NCI-H2107 treated with DMSO at 0.1 percent for 48 hours (cell line): ENCODE data around the gene MAP2K2.
A peak's percentile ranks its signal among the peaks of the same experiment; 100 is the strongest.

Source experiments
- DNase-seq: peaks from one replicate; lab custom pipeline; 2025; ENCODE audit not compliant: unreplicated experiment; lab: John Stamatoyannopoulos, UW

Gene MAP2K2

DNA sequence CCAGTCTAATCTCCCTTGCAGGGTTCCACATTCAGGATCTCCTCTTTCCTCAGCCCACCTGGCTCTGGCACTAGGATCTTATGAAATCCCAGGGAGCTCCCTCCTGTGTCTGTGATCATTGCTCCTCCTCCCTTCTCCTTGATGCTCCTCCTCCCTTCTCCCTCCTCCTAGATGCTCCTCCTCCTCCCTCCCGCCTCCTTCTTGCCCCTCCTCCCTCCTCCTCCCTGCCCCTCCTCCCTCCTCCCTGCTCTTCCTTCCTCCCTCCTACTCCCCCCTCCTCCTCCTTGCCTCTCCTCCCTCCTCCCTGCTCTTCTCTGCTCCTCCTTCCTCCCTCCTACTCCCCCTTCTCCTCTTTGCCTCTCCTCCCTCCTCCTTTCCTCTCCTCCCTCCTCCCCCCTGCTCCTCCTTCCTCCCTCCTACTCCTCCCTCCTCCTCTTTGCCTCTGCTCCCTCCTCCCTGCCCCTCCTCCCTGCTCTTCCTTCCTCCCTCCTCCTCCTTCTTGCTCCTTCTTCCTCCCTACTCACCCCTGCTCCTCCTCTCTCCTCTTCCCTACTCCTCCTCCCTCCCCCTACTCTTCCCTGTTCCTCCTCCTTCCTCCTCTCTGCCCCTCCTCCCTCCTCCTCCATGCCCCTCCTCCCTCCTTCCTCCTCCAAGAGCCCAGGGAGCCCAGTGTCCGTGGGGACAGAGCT, 42.3 kb downstream of the MAP2K2 start:
- DNase-seq = no peak

DNA sequence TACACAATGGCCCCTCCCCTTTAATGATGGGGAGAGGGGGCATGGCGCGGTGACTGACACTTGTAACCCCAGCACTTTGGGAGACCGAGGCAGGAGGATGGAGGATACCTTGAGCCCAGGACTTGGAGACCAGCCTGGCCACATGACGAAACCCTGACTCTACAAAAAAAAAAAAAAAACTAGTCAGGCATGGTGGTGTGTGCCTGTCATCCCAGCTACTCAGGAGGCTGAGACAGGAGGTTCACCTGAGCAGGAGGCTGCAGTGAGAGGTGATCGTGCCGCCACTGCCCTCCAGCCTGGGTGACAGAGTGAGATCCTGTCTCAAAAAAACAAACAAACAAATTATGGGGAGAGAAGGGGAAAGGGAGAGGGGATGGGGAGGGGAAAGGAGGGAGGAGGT, 43.4 kb downstream of the MAP2K2 start:
- DNase-seq = no peak

DNA sequence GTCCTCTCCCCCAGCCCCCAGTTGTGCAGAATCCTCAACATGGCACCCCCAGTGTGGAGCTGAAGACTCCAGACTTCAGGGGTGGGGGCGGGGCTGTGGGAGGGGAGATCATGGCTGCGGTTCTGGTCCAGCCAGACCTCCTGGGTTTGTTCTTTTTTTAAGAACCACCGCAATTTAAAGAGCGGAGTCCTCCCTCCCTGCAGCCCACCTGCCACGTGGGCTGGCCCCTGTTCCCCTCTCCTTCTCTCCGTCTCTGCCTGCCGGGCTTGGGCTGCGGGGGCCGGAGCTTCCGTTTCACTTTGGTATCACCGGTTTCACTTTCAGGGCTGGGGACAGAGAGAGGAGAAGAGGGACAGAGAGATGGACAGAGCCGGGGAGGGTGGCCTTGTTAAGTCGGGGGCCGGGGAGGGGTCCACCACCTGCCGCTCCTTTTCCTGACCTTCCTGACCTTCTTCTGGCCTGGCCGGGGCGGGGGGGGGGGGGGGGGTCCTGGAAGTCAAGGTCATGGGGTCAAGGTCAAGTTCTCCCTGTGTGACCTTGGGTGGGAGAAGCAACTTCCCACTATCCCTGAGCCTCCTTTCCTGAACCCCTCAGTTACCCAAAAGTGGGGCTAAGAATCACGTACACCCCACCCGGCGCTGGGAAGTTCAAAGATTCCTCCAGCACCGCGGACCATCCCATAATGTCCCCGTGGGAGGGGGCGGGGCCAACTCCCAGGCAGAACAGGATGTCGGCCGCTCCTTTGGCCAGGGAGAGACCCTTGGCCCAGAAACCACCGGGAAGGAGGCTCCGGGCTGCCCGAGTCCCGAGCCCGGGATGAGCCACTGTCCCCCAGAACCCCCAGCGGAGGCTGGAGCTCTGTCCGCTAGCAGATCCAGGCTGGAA, 45.9 kb downstream of the MAP2K2 start:
- DNase-seq = no peak

DNA sequence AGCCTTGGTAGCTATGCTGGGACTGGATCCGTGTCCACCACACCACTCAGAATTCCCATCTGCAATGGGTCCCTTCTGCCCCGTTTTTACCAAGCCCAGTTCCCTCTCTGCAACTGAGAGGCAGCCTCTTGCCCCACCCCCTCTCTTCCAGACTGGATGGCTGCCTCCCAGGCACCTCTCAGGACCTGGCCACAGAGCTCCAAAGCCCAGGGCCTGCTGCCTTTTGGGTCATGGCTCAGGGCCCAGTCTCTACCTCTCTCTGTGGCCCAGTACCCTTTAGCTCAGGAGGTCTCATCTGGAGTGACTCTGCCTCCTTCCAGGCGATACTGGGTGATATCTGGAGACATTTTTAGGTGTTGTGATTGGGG, 46.9 kb downstream of the MAP2K2 start:
- DNase-seq = no peak

DNA sequence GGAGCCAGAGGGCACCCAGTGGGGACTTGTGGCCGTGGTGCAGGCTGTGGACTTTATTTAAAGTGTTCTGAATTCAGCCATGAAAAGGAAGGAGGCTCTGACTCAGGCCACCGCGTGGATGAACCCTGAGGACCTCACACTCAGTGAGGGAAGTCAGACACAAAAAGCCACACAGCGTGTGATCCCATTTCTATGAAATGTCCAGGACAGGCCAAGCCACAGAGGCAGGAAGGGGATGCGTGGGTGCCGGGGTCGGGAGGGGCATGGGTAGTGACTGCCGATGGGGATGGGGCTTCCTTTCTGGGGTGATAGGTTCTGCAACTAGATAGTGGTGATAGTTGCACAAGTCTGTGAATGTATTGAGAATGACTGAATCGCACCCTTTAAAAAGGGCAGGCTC, 48.5 kb downstream of the MAP2K2 start:
- DNase-seq = no peak

DNA sequence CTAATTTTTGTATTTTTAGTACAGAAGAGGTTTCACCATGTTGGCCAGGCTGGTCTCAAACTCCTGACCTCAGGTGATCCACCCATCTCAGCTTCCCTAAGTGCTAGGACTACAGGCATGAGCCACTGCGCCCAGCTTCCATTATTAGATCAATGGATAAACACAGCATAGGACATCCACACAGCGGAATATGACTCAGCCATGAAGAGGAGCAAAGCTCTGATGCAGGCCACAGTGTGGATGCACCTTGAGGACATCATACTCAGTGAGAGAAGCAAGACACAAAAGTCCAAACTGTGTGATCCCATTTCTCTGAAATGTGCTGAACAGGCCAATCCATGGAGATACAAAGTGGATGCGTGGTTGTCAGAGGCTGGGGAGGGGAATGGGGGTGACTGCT, 52.3 kb downstream of the MAP2K2 start:
- DNase-seq = no peak

DNA sequence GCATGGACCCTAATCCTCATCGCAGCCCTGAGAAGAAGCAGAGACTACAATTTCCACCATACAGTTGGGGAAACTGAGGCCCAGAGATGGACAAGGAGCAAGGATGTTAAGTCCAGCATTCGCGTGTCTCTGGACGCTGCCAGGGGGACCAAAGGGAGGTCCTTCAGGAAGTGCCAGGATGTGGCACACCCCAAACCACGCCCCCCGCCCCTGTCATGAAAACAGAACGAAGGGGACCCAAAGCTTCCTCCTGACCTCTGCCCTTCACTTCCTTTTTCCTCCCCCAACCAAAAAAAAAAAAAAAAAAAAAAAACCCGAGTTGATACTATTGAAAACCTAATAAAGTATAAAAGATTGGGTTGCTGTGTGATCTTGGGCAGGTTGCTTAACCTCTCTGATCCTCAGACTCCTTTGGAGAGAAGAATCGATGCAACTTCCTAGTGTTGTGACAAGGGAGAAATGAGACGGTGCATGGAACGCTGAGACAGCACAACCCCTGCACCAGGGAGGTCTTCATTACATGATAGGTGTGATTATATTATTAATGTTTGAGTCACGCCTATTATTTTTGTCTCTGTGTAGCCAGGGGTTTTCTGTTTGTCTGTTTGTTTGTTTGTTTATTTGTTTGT, 54.5 kb downstream of the MAP2K2 start:
- no peak for DNase-seq

DNA sequence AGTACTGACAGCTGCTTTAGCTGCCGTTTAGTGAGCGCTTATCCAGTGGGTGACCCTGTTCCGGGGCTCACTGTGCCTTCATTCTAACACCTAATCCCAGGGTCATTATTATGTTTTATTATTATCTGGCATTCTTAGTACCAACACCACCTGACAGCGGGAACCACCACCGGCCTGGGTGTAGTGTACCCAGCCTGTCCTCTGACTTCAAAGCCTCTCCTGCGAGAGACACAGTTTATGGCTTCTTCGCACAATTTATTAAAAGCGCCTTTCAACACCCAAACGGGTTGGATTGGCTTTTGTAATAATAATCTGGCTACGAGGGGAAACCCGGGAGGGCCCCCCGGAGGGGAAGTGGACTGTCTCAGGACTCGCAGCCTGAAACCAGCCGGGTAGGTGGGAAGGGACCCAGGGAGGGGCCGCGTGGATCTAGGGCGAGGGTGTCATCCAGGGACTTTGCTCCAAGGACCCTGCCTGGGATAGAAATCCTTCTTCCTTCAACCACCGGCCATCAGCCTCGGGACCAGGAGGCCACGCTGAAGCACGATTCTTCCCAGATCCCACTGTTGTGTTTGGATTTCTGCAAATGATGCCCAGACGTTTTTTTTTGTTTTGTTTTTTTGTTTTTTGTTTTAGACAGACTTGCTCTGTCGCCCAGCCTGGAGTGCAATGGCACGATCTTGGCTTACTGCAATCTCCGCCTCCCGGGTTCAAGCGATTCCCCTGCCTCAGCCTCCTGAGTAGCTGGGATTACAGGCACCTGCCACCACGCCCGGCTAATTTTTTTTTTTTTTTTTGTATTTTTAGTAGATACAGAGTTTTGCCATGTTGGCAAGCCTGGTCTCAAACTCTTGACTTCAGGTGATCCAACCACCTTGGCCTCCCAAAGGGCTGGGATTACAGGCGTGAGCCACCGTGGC, 55.6 kb downstream of the MAP2K2 start:
- no peak for DNase-seq

DNA sequence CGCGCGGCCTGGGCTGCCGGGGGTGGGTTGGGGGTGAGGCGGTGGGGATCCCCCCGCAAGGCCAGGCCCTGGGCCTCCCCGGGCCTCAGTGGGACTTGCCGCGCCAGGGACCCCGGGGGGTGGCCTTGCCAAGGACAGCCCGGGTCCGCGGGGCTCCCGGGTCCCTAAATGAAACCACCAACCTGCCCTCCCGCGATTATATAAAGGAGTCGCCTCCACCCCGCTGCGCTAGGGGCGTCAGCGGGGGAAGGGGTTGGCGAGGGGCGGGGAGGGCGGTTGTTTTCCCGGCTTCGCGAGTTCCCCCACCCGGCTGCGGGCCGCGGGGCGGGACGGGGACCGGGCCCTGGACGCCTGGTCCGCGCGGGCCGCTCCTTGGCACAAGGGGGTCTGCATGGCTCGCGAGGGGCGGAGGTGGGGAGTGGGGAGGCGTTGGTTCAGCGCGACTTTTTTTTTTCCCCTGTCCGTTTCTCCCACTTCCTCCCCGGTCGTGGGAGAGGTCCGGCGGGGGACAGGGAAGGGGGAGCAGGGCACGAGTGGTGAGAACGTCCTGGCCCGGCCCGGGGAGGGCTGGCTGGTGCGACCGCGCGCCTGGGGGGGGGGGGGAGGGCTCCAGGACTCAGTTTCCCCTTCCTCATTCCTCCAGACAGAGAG, 56.4 kb downstream of the MAP2K2 start:
- DNase-seq = no peak

DNA sequence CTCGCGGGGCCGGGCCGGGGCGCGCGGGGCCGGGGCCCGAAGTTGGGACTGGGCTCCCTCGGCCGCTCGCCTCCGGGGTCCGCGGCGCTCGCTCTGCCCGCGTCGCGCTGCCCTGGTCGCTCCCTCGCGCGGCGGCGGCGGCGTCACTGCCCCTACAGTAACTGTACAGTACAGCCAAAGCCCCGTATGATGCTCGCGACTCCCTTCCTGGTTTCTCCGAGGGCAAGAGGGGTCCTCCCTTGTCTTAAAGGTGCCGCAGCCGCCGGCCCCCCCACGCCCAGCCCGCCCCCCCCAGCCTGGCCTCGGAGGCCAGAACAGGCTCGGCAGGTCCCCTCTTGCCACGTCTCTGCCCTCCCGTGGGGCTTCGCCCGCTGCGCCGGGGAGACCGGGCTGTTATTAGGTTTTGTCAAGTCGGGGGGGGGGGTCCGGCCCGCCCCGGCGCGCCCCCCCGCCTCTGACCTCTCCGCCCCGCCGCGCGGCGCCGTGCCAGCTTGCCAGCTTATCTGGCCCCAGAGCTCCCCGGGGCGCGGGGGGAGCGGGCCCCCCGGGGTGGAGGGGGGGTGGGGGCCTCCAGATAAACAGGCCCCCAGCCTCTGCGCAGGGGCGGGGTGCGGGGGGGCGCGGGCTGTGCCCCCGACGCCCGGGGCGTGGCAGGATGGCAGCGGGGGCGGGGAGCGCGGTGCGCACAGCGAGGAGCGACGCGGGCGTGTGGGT, 57.1 kb downstream of the MAP2K2 start, which contains the start of gene ZBTB7A:
ZBTB7A (minus strand) TSS at position 218 of the 714 bp plus-strand sequence. CDS start 11,667 bp downstream, outside the sequence.
- peak; percentile 35 for DNase-seq

DNA sequence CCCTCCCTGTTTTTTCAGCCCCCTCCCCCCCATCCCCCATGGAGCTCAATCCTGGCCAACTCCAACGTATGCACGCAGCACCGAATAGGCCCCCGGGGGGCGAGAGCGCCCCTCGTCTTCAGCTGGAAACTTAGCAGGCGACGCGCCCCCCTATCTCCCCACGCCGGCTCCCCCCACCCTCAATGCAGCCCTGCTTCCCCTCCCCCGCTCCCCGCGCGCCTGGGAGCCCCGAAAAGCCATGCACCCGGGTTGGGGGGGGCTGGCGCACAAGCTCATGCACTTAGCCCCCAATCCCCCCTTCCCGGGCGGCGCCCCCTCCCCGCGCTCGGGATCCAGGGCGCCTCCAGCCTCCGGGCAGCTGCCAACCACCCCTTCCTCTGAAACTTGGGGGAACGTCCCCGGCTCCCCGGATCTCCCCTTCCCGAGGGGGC, 57.7 kb downstream of the MAP2K2 start:
- DNase-seq = no peak

DNA sequence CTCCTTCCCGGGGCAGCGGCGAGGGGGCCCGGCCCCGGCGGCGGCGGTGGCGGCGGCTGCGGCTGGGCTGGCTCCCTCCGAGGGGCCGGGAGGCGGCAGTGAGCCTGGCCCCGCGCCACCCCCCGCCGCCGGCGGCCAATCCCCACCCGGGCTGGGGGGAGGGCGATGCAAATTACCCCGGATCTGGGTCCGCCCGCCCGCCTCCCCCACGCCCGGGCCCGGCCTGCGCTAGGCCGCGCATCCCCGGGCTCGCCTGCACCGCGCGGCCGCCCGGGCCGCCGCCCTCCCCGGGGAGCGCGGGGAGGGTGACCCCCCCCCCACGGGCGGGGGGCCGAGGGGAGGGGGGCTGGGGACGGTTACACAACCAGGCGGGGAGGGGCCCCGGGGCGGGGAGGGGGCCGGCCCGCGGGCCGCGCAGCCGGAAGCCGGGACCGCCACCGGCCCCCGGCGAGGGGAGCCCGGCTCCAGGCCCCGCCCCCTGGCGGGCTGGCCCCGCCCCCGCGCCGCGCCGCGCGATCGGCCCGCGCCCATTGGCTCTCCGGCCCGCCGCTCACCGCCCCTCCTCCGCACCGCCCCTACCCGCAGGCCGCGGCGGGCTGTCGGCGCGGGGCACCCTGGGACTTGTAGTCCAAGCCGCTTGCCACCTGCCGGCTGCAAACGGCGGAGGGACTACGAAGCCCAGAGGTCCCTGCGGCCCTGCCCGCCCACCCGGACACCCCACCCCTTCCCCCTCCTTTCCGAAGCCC, 58.3 kb downstream of the MAP2K2 start:
- peak; percentile 53 for DNase-seq

DNA sequence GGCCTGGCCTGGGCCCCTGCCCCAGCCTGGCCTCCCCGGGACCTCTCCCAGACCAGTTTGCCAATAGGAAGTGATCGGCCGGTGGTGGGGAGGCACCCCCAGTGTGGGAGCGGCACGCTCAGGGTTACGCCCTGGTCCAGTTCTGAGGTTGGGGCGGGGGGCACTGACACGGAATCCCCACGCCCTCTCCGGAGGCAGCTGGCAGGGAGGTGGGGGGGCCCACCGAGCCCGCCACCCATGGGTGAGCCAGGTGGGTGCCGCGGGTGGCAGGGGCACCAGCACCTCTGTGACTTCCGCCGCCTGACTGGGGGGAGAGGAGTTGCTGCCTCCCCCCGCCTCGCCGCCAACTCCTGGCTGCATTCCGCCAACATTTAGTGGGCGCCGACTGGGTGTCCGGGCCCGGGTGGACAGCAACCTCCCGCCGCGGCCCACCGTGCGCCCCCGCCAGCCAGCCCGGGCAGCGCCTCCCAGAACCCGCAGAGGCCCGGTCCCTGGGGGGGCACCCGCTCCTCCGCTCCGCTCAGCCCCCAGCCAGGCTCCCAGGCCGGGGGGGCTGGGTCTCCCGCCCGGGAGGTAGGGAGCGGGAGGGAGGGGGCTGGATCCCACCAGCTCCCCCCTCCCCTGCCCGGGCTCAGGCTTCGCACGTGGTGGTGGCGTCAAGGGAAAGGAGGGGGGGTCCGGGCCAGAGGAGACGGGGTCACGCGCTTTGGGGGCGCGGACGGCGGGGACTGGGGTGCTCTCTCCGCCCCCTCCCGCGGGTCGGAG, 59.2 kb downstream of the MAP2K2 start:
- no peak for DNase-seq

DNA sequence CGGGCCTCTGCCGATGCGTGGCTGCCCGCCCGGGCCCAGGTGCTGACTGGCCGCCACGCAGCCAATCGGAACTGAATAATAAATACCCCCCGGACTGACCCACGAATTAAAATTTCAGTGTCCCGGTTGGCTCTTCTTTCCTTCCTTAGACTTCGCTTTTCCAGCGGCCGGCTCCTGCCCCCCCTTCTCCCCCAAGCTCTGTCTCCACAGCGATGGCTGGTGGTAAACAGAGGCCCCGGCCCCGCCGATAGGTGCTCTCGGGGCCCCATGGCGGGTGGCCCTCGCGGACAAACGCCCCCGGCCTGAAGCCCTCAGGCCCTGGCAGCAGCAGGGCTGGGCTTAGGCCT, 59.8 kb downstream of the MAP2K2 start:
- DNase-seq = no peak

DNA sequence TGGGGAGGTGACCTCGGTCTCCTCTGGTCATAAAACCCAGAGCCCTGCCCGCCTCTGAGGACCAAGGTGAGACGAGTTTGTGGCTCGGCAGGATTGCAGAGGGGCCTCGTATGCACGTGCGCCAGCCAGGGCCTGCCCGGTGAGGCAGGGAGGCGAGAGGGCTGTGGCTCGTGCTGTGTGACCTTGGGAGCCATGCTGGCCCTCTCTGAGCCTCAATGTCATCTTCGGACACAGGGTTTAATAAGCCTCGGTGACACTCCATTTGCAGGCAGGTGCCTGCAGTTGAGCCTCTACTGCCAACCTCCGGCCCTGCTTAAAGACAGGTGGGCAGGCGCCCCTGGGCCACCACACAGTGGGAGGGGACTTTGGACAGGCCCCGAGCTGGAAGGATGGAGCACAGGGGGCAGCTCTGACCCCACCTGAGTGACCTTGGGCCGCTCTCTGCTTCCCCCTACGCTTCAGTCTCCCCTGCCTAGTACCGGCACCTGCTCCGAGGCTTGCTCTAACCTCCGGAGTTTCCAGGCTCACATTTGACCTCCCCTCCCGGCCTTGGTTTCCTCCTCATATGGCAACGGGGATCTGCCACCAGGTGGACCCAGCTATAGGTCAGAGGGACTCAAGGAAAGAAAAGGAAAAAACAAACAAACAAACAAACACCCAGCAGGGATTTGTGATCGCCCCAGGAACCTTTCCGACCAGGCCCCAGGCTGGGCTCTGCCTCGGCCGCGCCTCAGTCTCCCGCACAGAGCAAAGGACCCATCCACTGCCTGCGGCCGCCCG, 60.4 kb downstream of the MAP2K2 start:
- DNase-seq = no peak

DNA sequence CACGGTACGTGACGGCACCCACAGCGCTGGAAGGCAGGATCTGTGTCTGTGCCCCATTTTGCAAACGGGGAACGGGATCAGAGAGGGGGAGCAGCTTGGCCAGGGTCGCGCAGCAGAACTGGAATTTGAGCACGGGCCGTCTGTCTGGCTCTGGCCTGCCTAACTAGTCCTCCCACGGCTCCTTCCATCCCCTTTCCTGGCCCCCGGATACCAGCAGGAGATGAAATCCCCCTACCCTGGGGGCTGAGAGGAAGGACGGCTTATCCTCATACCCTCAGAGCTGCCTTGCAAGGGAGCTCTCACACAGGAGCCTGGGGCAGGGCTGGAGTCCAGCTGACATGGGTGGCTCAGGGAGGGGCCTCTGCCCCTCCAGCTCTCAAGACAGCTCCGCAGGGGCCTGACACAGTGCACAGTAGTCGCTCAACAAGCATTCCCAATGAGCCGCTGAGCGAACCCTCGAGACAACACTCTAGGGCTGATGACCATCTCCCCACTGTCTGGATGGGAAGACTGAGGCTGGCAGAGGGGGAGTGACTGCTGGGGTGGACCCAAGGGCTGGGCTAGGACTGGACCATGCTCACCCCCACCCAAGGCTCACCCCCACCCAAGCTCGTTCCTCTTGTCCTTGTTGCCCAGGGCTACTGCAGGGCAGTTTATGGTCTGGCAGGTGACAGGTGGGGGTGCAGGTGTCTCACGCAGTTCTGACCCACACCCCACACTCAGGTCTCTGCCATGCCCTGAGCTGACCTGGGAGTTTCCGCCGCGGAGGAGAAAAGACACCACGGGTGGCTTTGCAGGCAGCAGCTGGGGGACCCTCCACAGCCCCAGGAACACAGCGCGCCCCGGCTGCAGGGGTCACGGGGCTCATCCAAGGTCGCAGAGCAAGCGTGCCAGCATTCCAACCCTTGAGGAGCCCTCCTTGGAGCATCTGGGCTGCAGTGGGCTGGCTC, 61.2 kb downstream of the MAP2K2 start:
- no peak for DNase-seq
